Measurements from ENCODE around the gene UBL4A. TPM values are rescaled to one million over a fixed set of nuclear protein-coding genes. Genes with fewer than 3 reads are reported as not detected.
A peak's percentile ranks its signal among the peaks of the same experiment; 100 is the strongest.

The UBL4A gene
- total and polyA plus RNA-seq, 3 experiments from 2014 or later: 55.3 to 64.3 (median 58.9) TPM

- Histone ChIP-seq H3K4me1 (ENCODE audit: insufficient read depth, low read length) (no peaks in the 10 kb centered on the region), H3K27me3 (ENCODE audit: insufficient read depth, low read length, poor library complexity, severe bottlenecking) (no peaks in the 10 kb centered on the region), H3K27ac (ENCODE audit: low read depth, low read length) (no peak overlapping the region), H3K36me3 (ENCODE audit: insufficient read depth, low read length) (no peaks in the 10 kb centered on the region), H3K9me3 (ENCODE audit: low read length) (no peaks in the 10 kb centered on the region), H3K4me3 (ENCODE audit: low read length) (no peak overlapping the region)
- H3K9me3 Mint-ChIP-seq: no peaks in the 10 kb centered on the region
- no peak overlapping the region for H3K27ac Mint-ChIP-seq
- no peak overlapping the region for H3K4me3 Mint-ChIP-seq
- peaks cover 0 to 57% (median 0%) of the 10 kb centered on the region in 3 donors for H3K36me3 Mint-ChIP-seq
- ChIA-PET POLR2A (no interaction called here), CTCF (no interaction called here)
- H3K27me3 Mint-ChIP-seq: peaks cover 0 to 4% of the 10 kb centered on the region in 2 donors
- H3K4me1 Mint-ChIP-seq: no peaks in the 10 kb centered on the region
- no peak for DNase-seq
Measured at GRCh38 chrX:154470914-154471568, 15.4 kb downstream of the UBL4A start.

GRCh38 chrX:154470434-154470833, 16.0 kb downstream of the UBL4A start:
- H3K9me3 Mint-ChIP-seq: no peaks in the 10 kb centered on the region

GRCh38 chrX:154469880-154470279, 16.5 kb downstream of the UBL4A start:
- ChIA-PET CTCF (no interaction called here), POLR2A (no interaction called here)
- H3K36me3 ChIP-seq (ENCODE audit: insufficient read depth, low read length): no peaks in the 10 kb centered on the region
- Mint-ChIP-seq H3K9me3 (no peaks in the 10 kb centered on the region), H3K4me3 (no peak overlapping the region), H3K27ac (peak overlapping the region in 1 of 8 donors; percentile 32), H3K36me3 (peaks cover 0 to 66% (median 0%) of the 10 kb centered on the region in 3 donors), H3K27me3 (peaks cover 0 to 3% of the 10 kb centered on the region in 2 donors), H3K4me1 (no peaks in the 10 kb centered on the region)
- no peaks in the 10 kb centered on the region for H3K9me3 ChIP-seq (ENCODE audit: low read length)
- no peak overlapping the region for H3K4me3 ChIP-seq (ENCODE audit: low read length)
- H3K27me3 ChIP-seq (ENCODE audit: insufficient read depth, low read length, poor library complexity, severe bottlenecking): no peaks in the 10 kb centered on the region
- DNase-seq: no peak
- no peak overlapping the region for H3K27ac ChIP-seq (ENCODE audit: low read depth, low read length)
- H3K4me1 ChIP-seq (ENCODE audit: insufficient read depth, low read length): no peaks in the 10 kb centered on the region

More at GRCh38 chrX:154470434-154470833, 16.0 kb downstream of the UBL4A start:
- H3K27ac ChIP-seq (ENCODE audit: low read depth, low read length): no peak overlapping the region
- peaks cover 0 to 62% (median 0%) of the 10 kb centered on the region in 3 donors for H3K36me3 Mint-ChIP-seq
- H3K27ac Mint-ChIP-seq: peak overlapping the region in 1 of 8 donors; percentile 50
- ChIA-PET CTCF (no interaction called here), POLR2A (no interaction called here)
- peaks cover 0 to 4% of the 10 kb centered on the region in 2 donors for H3K27me3 Mint-ChIP-seq
- H3K4me1 ChIP-seq (ENCODE audit: insufficient read depth, low read length): no peaks in the 10 kb centered on the region
- H3K36me3 ChIP-seq (ENCODE audit: insufficient read depth, low read length): no peaks in the 10 kb centered on the region
- no peak overlapping the region for H3K4me3 Mint-ChIP-seq
- no peaks in the 10 kb centered on the region for H3K4me1 Mint-ChIP-seq
- no peaks in the 10 kb centered on the region for H3K9me3 ChIP-seq (ENCODE audit: low read length)
- H3K27me3 ChIP-seq (ENCODE audit: insufficient read depth, low read length, poor library complexity, severe bottlenecking): no peaks in the 10 kb centered on the region
- H3K4me3 ChIP-seq (ENCODE audit: low read length): no peak overlapping the region
- no peak for DNase-seq

GRCh38 chrX:154469114-154469513, 17.3 kb downstream of the UBL4A start:
- Mint-ChIP-seq H3K27ac (peak overlapping the region in 1 of 8 donors; percentile 66), H3K27me3 (peaks cover 0 to 3% of the 10 kb centered on the region in 2 donors), H3K36me3 (peaks cover 0 to 67% (median 0%) of the 10 kb centered on the region in 3 donors), H3K9me3 (no peaks in the 10 kb centered on the region), H3K4me3 (no peak overlapping the region), H3K4me1 (no peaks in the 10 kb centered on the region)
- Histone ChIP-seq H3K4me3 (ENCODE audit: low read length) (no peak overlapping the region), H3K4me1 (ENCODE audit: insufficient read depth, low read length) (no peaks in the 10 kb centered on the region), H3K27ac (ENCODE audit: low read depth, low read length) (no peak overlapping the region), H3K9me3 (ENCODE audit: low read length) (no peaks in the 10 kb centered on the region), H3K36me3 (ENCODE audit: insufficient read depth, low read length) (no peaks in the 10 kb centered on the region), H3K27me3 (ENCODE audit: insufficient read depth, low read length, poor library complexity, severe bottlenecking) (no peaks in the 10 kb centered on the region)
- DNase-seq: no peak
- POLR2A ChIA-PET: interaction anchor here (1.5 kb wide), 1 partner anchor 9 kb away, joined by 3 read pairs; no protein-coding TSS in a partner anchor
- CTCF ChIA-PET: no interaction called here

GRCh38 chrX:154468217-154468616, 18.2 kb downstream of the UBL4A start:
- Histone ChIP-seq H3K4me3 (ENCODE audit: low read length) (no peak overlapping the region), H3K36me3 (ENCODE audit: insufficient read depth, low read length) (no peaks in the 10 kb centered on the region), H3K27ac (ENCODE audit: low read depth, low read length) (no peak overlapping the region), H3K27me3 (ENCODE audit: insufficient read depth, low read length, poor library complexity, severe bottlenecking) (no peaks in the 10 kb centered on the region), H3K4me1 (ENCODE audit: insufficient read depth, low read length) (no peaks in the 10 kb centered on the region), H3K9me3 (ENCODE audit: low read length) (no peaks in the 10 kb centered on the region)
- Mint-ChIP-seq H3K27me3 (peaks cover 0 to 3% of the 10 kb centered on the region in 2 donors), H3K4me3 (no peak overlapping the region), H3K4me1 (no peaks in the 10 kb centered on the region), H3K36me3 (peaks cover 0 to 61% (median 0%) of the 10 kb centered on the region in 3 donors), H3K27ac (peak overlapping the region in 1 of 8 donors; percentile 41), H3K9me3 (no peaks in the 10 kb centered on the region)
- CTCF ChIA-PET: no interaction called here
- POLR2A ChIA-PET: interaction anchor here (1.0 to 1.5 kb wide), 2 partner anchors 9 to 10 kb away, joined by 3 read pairs; no protein-coding TSS in a partner anchor
- no peak for DNase-seq

GRCh38 chrX:154467556-154467955, 18.9 kb downstream of the UBL4A start:
- Histone ChIP-seq H3K4me3 (ENCODE audit: low read length) (no peak overlapping the region), H3K27me3 (ENCODE audit: insufficient read depth, low read length, poor library complexity, severe bottlenecking) (no peaks in the 10 kb centered on the region), H3K27ac (ENCODE audit: low read depth, low read length) (no peak overlapping the region), H3K9me3 (ENCODE audit: low read length) (no peaks in the 10 kb centered on the region), H3K36me3 (ENCODE audit: insufficient read depth, low read length) (no peaks in the 10 kb centered on the region), H3K4me1 (ENCODE audit: insufficient read depth, low read length) (no peaks in the 10 kb centered on the region)
- H3K27ac Mint-ChIP-seq: no peak overlapping the region
- H3K4me1 Mint-ChIP-seq: peaks cover 0 to 4% (median 4%) of the 10 kb centered on the region in 3 donors
- no peaks in the 10 kb centered on the region for H3K9me3 Mint-ChIP-seq
- no peak overlapping the region for H3K4me3 Mint-ChIP-seq
- POLR2A ChIA-PET: interaction anchor here (1.0 to 1.5 kb wide), 2 partner anchors 8 to 11 kb away, joined by 3 read pairs; no protein-coding TSS in a partner anchor
- CTCF ChIA-PET: no interaction called here
- H3K27me3 Mint-ChIP-seq: no peaks in the 10 kb centered on the region
- peaks cover 0 to 65% (median 0%) of the 10 kb centered on the region in 3 donors for H3K36me3 Mint-ChIP-seq
- no peak for DNase-seq

GRCh38 chrX:154466907-154467306, 19.5 kb downstream of the UBL4A start:
- Histone ChIP-seq H3K4me1 (ENCODE audit: insufficient read depth, low read length) (no peaks in the 10 kb centered on the region), H3K27me3 (ENCODE audit: insufficient read depth, low read length, poor library complexity, severe bottlenecking) (no peaks in the 10 kb centered on the region), H3K27ac (ENCODE audit: low read depth, low read length) (no peak overlapping the region), H3K36me3 (ENCODE audit: insufficient read depth, low read length) (no peaks in the 10 kb centered on the region), H3K9me3 (ENCODE audit: low read length) (no peaks in the 10 kb centered on the region), H3K4me3 (ENCODE audit: low read length) (no peak overlapping the region)
- Mint-ChIP-seq H3K36me3 (peaks cover 0 to 63% (median 0%) of the 10 kb centered on the region in 3 donors), H3K9me3 (no peaks in the 10 kb centered on the region), H3K4me3 (no peak overlapping the region), H3K4me1 (peaks cover under 1 to 4% (median 4%) of the 10 kb centered on the region in 3 donors), H3K27ac (no peak overlapping the region), H3K27me3 (no peaks in the 10 kb centered on the region)
- DNase-seq: no peak
- ChIA-PET POLR2A (no interaction called here), CTCF (no interaction called here)

- no peak overlapping the region for H3K27ac Mint-ChIP-seq
- POLR2A ChIA-PET: no interaction called here
- H3K27ac ChIP-seq (ENCODE audit: low read depth, low read length): no peak overlapping the region
- no peak for DNase-seq
- CTCF ChIA-PET: no interaction called here
- no peaks in the 10 kb centered on the region for H3K27me3 Mint-ChIP-seq
- no peak overlapping the region for H3K4me3 Mint-ChIP-seq
- no peaks in the 10 kb centered on the region for H3K9me3 Mint-ChIP-seq
- no peak overlapping the region for H3K4me3 ChIP-seq (ENCODE audit: low read length)
- peaks cover 0 to 62% (median under 1%) of the 10 kb centered on the region in 3 donors for H3K36me3 Mint-ChIP-seq
- no peaks in the 10 kb centered on the region for H3K36me3 ChIP-seq (ENCODE audit: insufficient read depth, low read length)
- no peaks in the 10 kb centered on the region for H3K4me1 ChIP-seq (ENCODE audit: insufficient read depth, low read length)
- H3K27me3 ChIP-seq (ENCODE audit: insufficient read depth, low read length, poor library complexity, severe bottlenecking): no peaks in the 10 kb centered on the region
- H3K4me1 Mint-ChIP-seq: peaks cover 7 to 11% (median 9%) of the 10 kb centered on the region in 3 donors
- no peaks in the 10 kb centered on the region for H3K9me3 ChIP-seq (ENCODE audit: low read length)
Measured at GRCh38 chrX:154466036-154466435, 20.4 kb downstream of the UBL4A start.
